ENCODE data around the gene ATP7A.
"Not testable (repeated sequence)": the region's sequence is repeated elsewhere in the genome, so short reads cannot be mapped to it uniquely, and the experiment has no call there.

GRCh38 chrX:78073147-78074077, 162.9 kb downstream of the ATP7A start:
- TF ChIP-seq, protein P1, sequence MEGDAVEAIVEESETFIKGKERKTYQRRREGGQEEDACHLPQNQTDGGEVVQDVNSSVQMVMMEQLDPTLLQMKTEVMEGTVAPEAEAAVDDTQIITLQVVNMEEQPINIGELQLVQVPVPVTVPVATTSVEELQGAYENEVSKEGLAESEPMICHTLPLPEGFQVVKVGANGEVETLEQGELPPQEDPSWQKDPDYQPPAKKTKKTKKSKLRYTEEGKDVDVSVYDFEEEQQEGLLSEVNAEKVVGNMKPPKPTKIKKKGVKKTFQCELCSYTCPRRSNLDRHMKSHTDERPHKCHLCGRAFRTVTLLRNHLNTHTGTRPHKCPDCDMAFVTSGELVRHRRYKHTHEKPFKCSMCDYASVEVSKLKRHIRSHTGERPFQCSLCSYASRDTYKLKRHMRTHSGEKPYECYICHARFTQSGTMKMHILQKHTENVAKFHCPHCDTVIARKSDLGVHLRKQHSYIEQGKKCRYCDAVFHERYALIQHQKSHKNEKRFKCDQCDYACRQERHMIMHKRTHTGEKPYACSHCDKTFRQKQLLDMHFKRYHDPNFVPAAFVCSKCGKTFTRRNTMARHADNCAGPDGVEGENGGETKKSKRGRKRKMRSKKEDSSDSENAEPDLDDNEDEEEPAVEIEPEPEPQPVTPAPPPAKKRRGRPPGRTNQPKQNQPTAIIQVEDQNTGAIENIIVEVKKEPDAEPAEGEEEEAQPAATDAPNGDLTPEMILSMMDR (IDR thresholded peaks at IDR 0.05), result not testable (repeated sequence)
- not testable (repeated sequence) for TF ChIP-seq POLR2A (IDR thresholded peaks at IDR 0.05)
